Esophagus (tissue), 2 donors: ENCODE measurements around the gene PRSS2. TPM values are rescaled to one million over a fixed set of nuclear protein-coding genes. Genes with fewer than 3 reads are reported as not detected.

Experiments used
- H3K27ac ChIP-seq, 2 donors: one replicate each; pipeline ENCODE4 v1.5.1; 2013; ENCODE audit warnings: low read depth in 2 of 2, mild to moderate bottlenecking in 2 of 2, inconsistent platforms in 1 of 2, low read length in 1 of 2, moderate library complexity in 1 of 2
- H3K27me3 ChIP-seq, 2 donors: one replicate each; pipeline ENCODE4 v1.6.1; 2013; ENCODE audit warnings: low read length in 2 of 2, control low read depth in 1 of 2, mild to moderate bottlenecking in 1 of 2; ENCODE audit not compliant: insufficient read depth in 2 of 2, control insufficient read depth in 1 of 2
- H3K36me3 ChIP-seq, 2 donors: one replicate each; pipeline ENCODE4 v1.6.1; 2013; ENCODE audit warnings: low read length in 1 of 2; ENCODE audit not compliant: control insufficient read depth in 2 of 2, insufficient read depth in 2 of 2
- H3K4me1 ChIP-seq, 2 donors: one replicate each; pipeline ENCODE4 v1.6.1; 2013; ENCODE audit warnings: low read length in 1 of 2; ENCODE audit not compliant: control insufficient read depth in 2 of 2, insufficient read depth in 2 of 2
- H3K4me3 ChIP-seq, 2 donors: one replicate each; pipeline ENCODE4 v1.5.1; 2013; ENCODE audit warnings: low read length in 2 of 2, mild to moderate bottlenecking in 2 of 2, low read depth in 1 of 2, moderate library complexity in 1 of 2
- H3K9me3 ChIP-seq, 2 donors: one replicate each; pipeline ENCODE4 v1.6.1; 2013; ENCODE audit warnings: mild to moderate bottlenecking in 2 of 2, low read depth in 1 of 2, low read length in 1 of 2, moderate library complexity in 1 of 2; ENCODE audit not compliant: control insufficient read depth in 2 of 2, insufficient read depth in 1 of 2
- WGBS, 2 donors: extraction: QIAGEN DNeasy Blood & Tissue Kit; methylation state at CpG; one replicate each; pipeline ENCODE4 v1.1.7; 2013; 5-methylcytosine and 5-hydroxymethylcytosine counted together
- polyA plus RNA-seq, 2 donors: library from polyadenylated mRNA; stranded (reverse); fragments of 200-250 nt; gene quantifications; one replicate each; pipeline ENCODE4 v1.2.3, GENCODE V29; 2013
- donor health status: healthy with polysubstance abuse.
- donor health status: Bipolar disorder and iron deficiency.

The PRSS2 gene
- polyA plus RNA-seq, 2 donors, result 0.61 to 3.3 TPM

GRCh38 chr7:142806022-142806356, 35.2 kb downstream of the PRSS2 start:
- Histone ChIP-seq H3K4me1 (peaks cover 0 to 2% of the 10 kb centered on the region in 2 donors), H3K9me3 (no peaks in the 10 kb centered on the region), H3K4me3 (no peak overlapping the region), H3K27me3 (no peaks in the 10 kb centered on the region), H3K27ac (no peak overlapping the region), H3K36me3 (no peaks in the 10 kb centered on the region)
- 63 to 65% methylated on average over 2 of the region's 2 CpGs for WGBS, 2 donors

GRCh38 chr7:142806957-142807356, 36.2 kb downstream of the PRSS2 start:
- H3K27me3 ChIP-seq, result no peaks in the 10 kb centered on the region
- peaks cover 0 to 2% of the 10 kb centered on the region in 2 donors for H3K4me1 ChIP-seq
- H3K4me3 ChIP-seq, result no peak overlapping the region
- H3K36me3 ChIP-seq, result no peaks in the 10 kb centered on the region
- H3K27ac ChIP-seq, result no peak overlapping the region
- 83 to 85% methylated on average over 1 of the region's 1 CpG for WGBS, 2 donors
- no peaks in the 10 kb centered on the region for H3K9me3 ChIP-seq

GRCh38 chr7:142807855-142808460, 37.2 kb downstream of the PRSS2 start:
- Histone ChIP-seq H3K27ac (peak overlapping the region in 1 of 2 donors; percentile 50), H3K36me3 (no peaks in the 10 kb centered on the region), H3K4me3 (no peak overlapping the region), H3K9me3 (peaks cover 0 to 3% of the 10 kb centered on the region in 2 donors), H3K4me1 (peaks cover 0 to 2% of the 10 kb centered on the region in 2 donors), H3K27me3 (no peaks in the 10 kb centered on the region)
- WGBS, 2 donors, result 49 to 53% methylated on average over 3 of the region's 3 CpGs

GRCh38 chr7:142808461-142808801, 37.7 kb downstream of the PRSS2 start:
- Histone ChIP-seq H3K36me3 (no peaks in the 10 kb centered on the region), H3K4me1 (peaks cover 0 to 2% of the 10 kb centered on the region in 2 donors), H3K27me3 (no peaks in the 10 kb centered on the region), H3K27ac (peak overlapping the region; percentile 50 to 59), H3K4me3 (no peak overlapping the region), H3K9me3 (peaks cover 0 to 3% of the 10 kb centered on the region in 2 donors)

GRCh38 chr7:142808802-142809583, 38.2 kb downstream of the PRSS2 start:
- peaks cover 0 to 3% of the 10 kb centered on the region in 2 donors for H3K9me3 ChIP-seq
- no peak overlapping the region for H3K4me3 ChIP-seq
- H3K27ac ChIP-seq, result peak overlapping the region in 1 of 2 donors; percentile 51
- no peaks in the 10 kb centered on the region for H3K36me3 ChIP-seq
- no peaks in the 10 kb centered on the region for H3K27me3 ChIP-seq
- H3K4me1 ChIP-seq, result peaks cover 0 to 2% of the 10 kb centered on the region in 2 donors
- 62 to 66% methylated on average over 6 of the region's 6 CpGs for WGBS, 2 donors

GRCh38 chr7:142809671-142810070, 38.9 kb downstream of the PRSS2 start:
- no peaks in the 10 kb centered on the region for H3K27me3 ChIP-seq
- no peak overlapping the region for H3K27ac ChIP-seq
- peaks cover 0 to under 1% of the 10 kb centered on the region in 2 donors for H3K4me1 ChIP-seq
- WGBS, 2 donors, result 72 to 78% methylated on average over 2 of the region's 2 CpGs
- H3K36me3 ChIP-seq, result no peaks in the 10 kb centered on the region
- H3K9me3 ChIP-seq, result peaks cover 0 to 3% of the 10 kb centered on the region in 2 donors
- H3K4me3 ChIP-seq, result no peak overlapping the region

- H3K36me3 ChIP-seq, result no peaks in the 10 kb centered on the region
- WGBS, 2 donors, result 32 to 36% methylated on average over 6 of the region's 6 CpGs
- H3K4me3 ChIP-seq, result no peak overlapping the region
- H3K9me3 ChIP-seq, result peaks cover 0 to 3% of the 10 kb centered on the region in 2 donors
- H3K27ac ChIP-seq, result no peak overlapping the region
- no peaks in the 10 kb centered on the region for H3K4me1 ChIP-seq
- no peaks in the 10 kb centered on the region for H3K27me3 ChIP-seq
Observed at GRCh38 chr7:142811154-142811737, 40.5 kb downstream of the PRSS2 start.

- Histone ChIP-seq H3K36me3 (no peaks in the 10 kb centered on the region), H3K9me3 (peaks cover 0 to 3% of the 10 kb centered on the region in 2 donors), H3K27ac (no peak overlapping the region), H3K27me3 (no peaks in the 10 kb centered on the region), H3K4me1 (no peaks in the 10 kb centered on the region), H3K4me3 (no peak overlapping the region)
- 50 to 61% methylated on average over 7 of the region's 7 CpGs for WGBS, 2 donors
Observed at GRCh38 chr7:142812437-142813215, 41.9 kb downstream of the PRSS2 start.

- Histone ChIP-seq H3K27ac (no peak overlapping the region), H3K4me1 (no peaks in the 10 kb centered on the region), H3K36me3 (no peaks in the 10 kb centered on the region), H3K27me3 (no peaks in the 10 kb centered on the region), H3K4me3 (no peak overlapping the region), H3K9me3 (peaks cover 0 to 3% of the 10 kb centered on the region in 2 donors)
- 37 to 38% methylated on average over 2 of the region's 2 CpGs for WGBS, 2 donors
Observed at GRCh38 chr7:142813226-142813625, 42.5 kb downstream of the PRSS2 start.
